NK-92 (cell line): Measurements from ENCODE around the gene HSF5.

Experiments
- DNase-seq: peaks from one replicate; lab custom pipeline; 2025; ENCODE audit not compliant: unreplicated experiment; lab: John Stamatoyannopoulos, UW

HSF5 gene

GRCh38 chr17:58487589-58488427 is at the start of gene HSF5:
Gene HSF5, minus strand, starts transcription at chr17:58488408. Its CDS starts 134 bp downstream, at chr17:58488274.
- DNase-seq, result no peak

GRCh38 chr17:58537266-58537665 is 49.1 kb upstream of the HSF5 start:
- no peak for DNase-seq

GRCh38 chr17:58536542-58536941 is 48.3 kb upstream of the HSF5 start:
- no peak for DNase-seq

- no peak for DNase-seq
Observed at GRCh38 chr17:58535431-58535830, 47.2 kb upstream of the HSF5 start.

GRCh38 chr17:58534901-58535421 is 46.8 kb upstream of the HSF5 start:
- DNase-seq, result no peak

GRCh38 chr17:58534331-58534730 is 46.1 kb upstream of the HSF5 start:
- no peak for DNase-seq

- DNase-seq, result no peak
Observed at GRCh38 chr17:58533616-58534188, 45.5 kb upstream of the HSF5 start.

GRCh38 chr17:58532555-58532951 is 44.3 kb upstream of the HSF5 start:
- no peak for DNase-seq

- no peak for DNase-seq
Observed at GRCh38 chr17:58531661-58532554, 43.7 kb upstream of the HSF5 start.

- no peak for DNase-seq
Observed at GRCh38 chr17:58531122-58531521, 42.9 kb upstream of the HSF5 start.

- DNase-seq, result no peak
Observed at GRCh38 chr17:58530655-58531054, 42.4 kb upstream of the HSF5 start.

GRCh38 chr17:58529275-58529674 is 41.1 kb upstream of the HSF5 start:
- DNase-seq, result no peak

- no peak for DNase-seq
Observed at GRCh38 chr17:58528443-58528842, 40.2 kb upstream of the HSF5 start.

- no peak for DNase-seq
Observed at GRCh38 chr17:58527949-58528348, 39.7 kb upstream of the HSF5 start.

- DNase-seq, result no peak
Observed at GRCh38 chr17:58527306-58527705, 39.1 kb upstream of the HSF5 start.

GRCh38 chr17:58525239-58525638 is 37.0 kb upstream of the HSF5 start:
- no peak for DNase-seq

GRCh38 chr17:58521680-58522079 is 33.5 kb upstream of the HSF5 start:
- DNase-seq, result no peak

- no peak for DNase-seq
Observed at GRCh38 chr17:58520843-58521430, 32.7 kb upstream of the HSF5 start.

GRCh38 chr17:58517928-58518609 is 29.9 kb upstream of the HSF5 start:
- DNase-seq, result peak; percentile 99

- no peak for DNase-seq
Observed at GRCh38 chr17:58517378-58517927, 29.2 kb upstream of the HSF5 start.
